ENCODE data around the gene MAP3K14. TPM values are rescaled to one million over a fixed set of nuclear protein-coding genes. Genes with fewer than 3 reads are reported as not detected.

The MAP3K14 gene
- total RNA-seq, 1 donor from 2014 or later, result 0.34 TPM

DNA sequence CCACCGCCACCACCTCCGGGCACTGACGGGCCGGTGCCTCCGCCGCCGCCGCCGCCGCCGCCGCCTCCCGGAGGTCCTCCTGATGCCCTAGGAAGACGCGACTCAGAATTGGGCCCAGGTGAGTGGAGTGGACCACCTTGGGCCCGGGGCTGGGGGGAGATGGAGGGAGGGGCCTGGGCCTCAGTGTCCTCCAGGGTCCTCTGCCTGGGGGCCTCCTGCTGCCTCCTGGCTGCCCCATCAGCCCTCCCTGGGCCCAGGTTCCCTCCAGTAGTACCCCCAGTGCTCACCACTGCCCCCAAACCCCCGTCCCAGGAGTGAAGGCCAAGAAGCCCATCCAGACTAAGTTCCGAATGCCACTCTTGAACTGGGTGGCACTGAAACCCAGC lies 74.8 kb downstream of the MAP3K14 start:
- H2AFZ ChIP-seq (replicated peaks), result no peak overlapping the region
- peaks cover 14% of the 10 kb centered on the region for H3K4me1 ChIP-seq
- H3K27me3 ChIP-seq, result peaks cover 27% of the 10 kb centered on the region
- no peaks in the 10 kb centered on the region for H3K9me3 ChIP-seq (ENCODE audit: low read depth)
- Mint-ChIP-seq H3K9me3 (no peaks in the 10 kb centered on the region), H3K27me3 (ENCODE audit: insufficient read depth, low read depth) (peaks cover 39% of the 10 kb centered on the region), H3K4me1 (peaks cover 19% of the 10 kb centered on the region), H3K36me3 (no peaks in the 10 kb centered on the region), H3K27ac (no peak overlapping the region), H3K4me3 (peak overlapping the region; percentile 82)
- H3K4me3 ChIP-seq, result peak overlapping the region; percentile 65
- no peak for DNase-seq (ENCODE audit: low spot score)
- TF ChIP-seq, protein P1, sequence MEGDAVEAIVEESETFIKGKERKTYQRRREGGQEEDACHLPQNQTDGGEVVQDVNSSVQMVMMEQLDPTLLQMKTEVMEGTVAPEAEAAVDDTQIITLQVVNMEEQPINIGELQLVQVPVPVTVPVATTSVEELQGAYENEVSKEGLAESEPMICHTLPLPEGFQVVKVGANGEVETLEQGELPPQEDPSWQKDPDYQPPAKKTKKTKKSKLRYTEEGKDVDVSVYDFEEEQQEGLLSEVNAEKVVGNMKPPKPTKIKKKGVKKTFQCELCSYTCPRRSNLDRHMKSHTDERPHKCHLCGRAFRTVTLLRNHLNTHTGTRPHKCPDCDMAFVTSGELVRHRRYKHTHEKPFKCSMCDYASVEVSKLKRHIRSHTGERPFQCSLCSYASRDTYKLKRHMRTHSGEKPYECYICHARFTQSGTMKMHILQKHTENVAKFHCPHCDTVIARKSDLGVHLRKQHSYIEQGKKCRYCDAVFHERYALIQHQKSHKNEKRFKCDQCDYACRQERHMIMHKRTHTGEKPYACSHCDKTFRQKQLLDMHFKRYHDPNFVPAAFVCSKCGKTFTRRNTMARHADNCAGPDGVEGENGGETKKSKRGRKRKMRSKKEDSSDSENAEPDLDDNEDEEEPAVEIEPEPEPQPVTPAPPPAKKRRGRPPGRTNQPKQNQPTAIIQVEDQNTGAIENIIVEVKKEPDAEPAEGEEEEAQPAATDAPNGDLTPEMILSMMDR (IDR thresholded peaks at IDR 0.05), result no peak
- TF ChIP-seq EZH2 (IDR thresholded peaks at IDR 0.05) (no peak), EZH2phosphoT487 (IDR thresholded peaks at IDR 0.05) (no peak)
- peaks cover 8% of the 10 kb centered on the region for H4K20me1 ChIP-seq (ENCODE audit: low read depth)
- H3K27ac ChIP-seq, result no peak overlapping the region
- H3K4me2 ChIP-seq, result peak overlapping the region; percentile 99
- H3K79me2 ChIP-seq (ENCODE audit: low read depth), result no peaks in the 10 kb centered on the region
- H3K36me3 ChIP-seq, result no peaks in the 10 kb centered on the region
- no peak overlapping the region for H3K9ac ChIP-seq
- peaks cover 31% of the 10 kb centered on the region for H3F3A ChIP-seq (ENCODE audit: low read depth)

GRCh38 chr17:45241328-45242028 lies 75.3 kb downstream of the MAP3K14 start:
- no peaks in the 10 kb centered on the region for H3K79me2 ChIP-seq (ENCODE audit: low read depth)
- H3K4me2 ChIP-seq, result peak overlapping the region; percentile 99
- Mint-ChIP-seq H3K9me3 (no peaks in the 10 kb centered on the region), H3K36me3 (no peaks in the 10 kb centered on the region), H3K27me3 (ENCODE audit: insufficient read depth, low read depth) (peaks cover 38% of the 10 kb centered on the region), H3K4me3 (peak overlapping the region; percentile 81), H3K27ac (no peak overlapping the region), H3K4me1 (peaks cover 16% of the 10 kb centered on the region)
- no peak overlapping the region for H3K27ac ChIP-seq
- H3K36me3 ChIP-seq, result no peaks in the 10 kb centered on the region
- H3K9ac ChIP-seq, result no peak overlapping the region
- peaks cover 11% of the 10 kb centered on the region for H3K4me1 ChIP-seq
- peaks cover 27% of the 10 kb centered on the region for H3K27me3 ChIP-seq
- peak; percentile 57 for TF ChIP-seq EZH2 (IDR thresholded peaks at IDR 0.05)
- TF ChIP-seq, protein P1 (IDR thresholded peaks at IDR 0.05), result no peak
- peak overlapping the region; percentile 65 for H3K4me3 ChIP-seq
- H4K20me1 ChIP-seq (ENCODE audit: low read depth), result peaks cover 5% of the 10 kb centered on the region
- peak overlapping the region; percentile 89 for H2AFZ ChIP-seq (replicated peaks)
- peak; percentile 78 for DNase-seq (ENCODE audit: low spot score)
- H3K9me3 ChIP-seq (ENCODE audit: low read depth), result no peaks in the 10 kb centered on the region
- peaks cover 30% of the 10 kb centered on the region for H3F3A ChIP-seq (ENCODE audit: low read depth)

GRCh38 chr17:45240905-45241327 lies 75.9 kb downstream of the MAP3K14 start:
- Histone ChIP-seq H3K9me3 (ENCODE audit: low read depth) (no peaks in the 10 kb centered on the region), H2AFZ (replicated peaks) (peak overlapping the region; percentile 89), H3K27ac (no peak overlapping the region), H3F3A (ENCODE audit: low read depth) (peaks cover 30% of the 10 kb centered on the region), H3K36me3 (no peaks in the 10 kb centered on the region), H3K79me2 (ENCODE audit: low read depth) (no peaks in the 10 kb centered on the region), H3K4me1 (peaks cover 9% of the 10 kb centered on the region), H3K27me3 (peaks cover 27% of the 10 kb centered on the region), H3K9ac (no peak overlapping the region), H4K20me1 (ENCODE audit: low read depth) (no peaks in the 10 kb centered on the region), H3K4me2 (peak overlapping the region; percentile 99), H3K4me3 (peak overlapping the region; percentile 65)
- no peak for DNase-seq (ENCODE audit: low spot score)
- H3K4me1 Mint-ChIP-seq, result peaks cover 12% of the 10 kb centered on the region
- peaks cover 38% of the 10 kb centered on the region for H3K27me3 Mint-ChIP-seq (ENCODE audit: insufficient read depth, low read depth)
- H3K9me3 Mint-ChIP-seq, result no peaks in the 10 kb centered on the region
- H3K4me3 Mint-ChIP-seq, result peak overlapping the region; percentile 81
- H3K27ac Mint-ChIP-seq, result peak overlapping the region; percentile 42
- no peaks in the 10 kb centered on the region for H3K36me3 Mint-ChIP-seq
- TF ChIP-seq EZH2phosphoT487 (IDR thresholded peaks at IDR 0.05), result no peak
- no peak for TF ChIP-seq EZH2 (IDR thresholded peaks at IDR 0.05)
- TF ChIP-seq, protein P1 (IDR thresholded peaks at IDR 0.05), result no peak

Data from neural progenitor cell (in vitro differentiated cells).